SK-N-SH (cell line): ENCODE measurements around the gene ABR. TPM values are rescaled to one million over a fixed set of nuclear protein-coding genes. Genes with fewer than 3 reads are reported as not detected.

Experiments
- CTCF ChIA-PET: fragments of 300-600, 350-600 bp; formaldehyde crosslinking; extraction: SDS; loops from one replicate; lab custom pipeline; 2021; lab: Yijun Ruan, JAX
- POLR2A ChIA-PET: fragments of 350-600 bp; sonication (Branson Sonifier 250); formaldehyde crosslinking; extraction: SDS; loops from one replicate; lab custom pipeline; 2020; ENCODE audit warnings: antibody characterized with exemption, inconsistent platforms; lab: Yijun Ruan, JAX
- DNase-seq: peaks from one replicate; pipeline ENCODE4 v3.0.0; 2012
- H2AFZ ChIP-seq: fragments of 200-600 bp; sonication (generic); 2 replicates; pipeline ENCODE4 v1.8.1; 2016; ENCODE audit warnings: antibody characterized with exemption, mild to moderate bottlenecking, low read depth
- H3F3A ChIP-seq: fragments of 200-600 bp; sonication (generic); replicated peaks from 2 replicates; pipeline ENCODE3; 2016; ENCODE audit warnings: antibody characterized with exemption, mild to moderate bottlenecking; ENCODE audit not compliant: insufficient read depth
- H3K27ac ChIP-seq, 2 experiments: fragments of 200-500 bp in 1 of 2; fragments of 200-600 bp in 1 of 2; sonication (Bioruptor generic) in 1 of 2; sonication (generic), shearing (Covaris generic) in 1 of 2; 2 replicates each; pipeline versions ENCODE4 v1.5.1 to v1.6.1; 2014 to 2016; ENCODE audit warnings: low read depth in 2 of 2, inconsistent platforms in 1 of 2, low read length in 1 of 2, mild to moderate bottlenecking in 1 of 2, mixed read lengths in 1 of 2
- H3K27me3 ChIP-seq: fragments of 200-600 bp; sonication (generic), shearing (Covaris generic); 2 replicates; pipeline ENCODE4 v1.6.1; 2016; ENCODE audit warnings: mixed run types; ENCODE audit not compliant: insufficient read depth
- H3K36me3 ChIP-seq, 2 experiments: fragments of 200-500 bp in 1 of 2; fragments of 200-600 bp in 1 of 2; sonication (Bioruptor generic) in 1 of 2; sonication (generic) in 1 of 2; replicated peaks in 1 of 2; 2 replicates each; pipeline versions ENCODE3 to v1.5.1; 2014 to 2016; ENCODE audit warnings: low read length in 1 of 2, mild to moderate bottlenecking in 1 of 2; ENCODE audit not compliant: insufficient read depth in 2 of 2, control insufficient read depth in 1 of 2
- H3K4me1 ChIP-seq, 2 experiments: fragments of 200-500 bp in 1 of 2; fragments of 200-600 bp in 1 of 2; sonication (Bioruptor generic) in 1 of 2; sonication (generic), shearing (Covaris generic) in 1 of 2; 2 replicates each; pipeline versions ENCODE4 v1.5.1 to v1.6.1; 2014 to 2016; ENCODE audit warnings: low read depth in 1 of 2, low read length in 1 of 2, mixed run types in 1 of 2; ENCODE audit not compliant: insufficient read depth in 2 of 2, control insufficient read depth in 1 of 2
- H3K4me2 ChIP-seq: fragments of 200-600 bp; sonication (generic), shearing (Covaris generic); 2 replicates; pipeline ENCODE4 v1.6.1; 2017; ENCODE audit warnings: mixed run types
- H3K4me3 ChIP-seq, 2 experiments: fragments of 200-500 bp in 1 of 2; fragments of 200-600 bp in 1 of 2; sonication (Bioruptor generic) in 1 of 2; sonication (generic), shearing (Covaris generic) in 1 of 2; 2 replicates each; pipeline versions ENCODE4 v1.5.1 to v1.8.1; 2014 to 2016; ENCODE audit warnings: low read depth in 2 of 2, inconsistent platforms in 1 of 2, low read length in 1 of 2, mild to moderate bottlenecking in 1 of 2, mixed read lengths in 1 of 2, moderate library complexity in 1 of 2
- H3K79me2 ChIP-seq: fragments of 200-600 bp; sonication (generic); 2 replicates; pipeline ENCODE4 v1.8.1; 2017; ENCODE audit warnings: mild to moderate bottlenecking; ENCODE audit not compliant: insufficient read depth
- H3K9ac ChIP-seq: fragments of 200-600 bp; sonication (generic); 2 replicates; pipeline ENCODE4 v1.6.1; 2017; ENCODE audit warnings: mixed run types
- H3K9me2 ChIP-seq: fragments of 200-600 bp; sonication (generic); 2 replicates; pipeline ENCODE4 v1.6.1; 2017; ENCODE audit warnings: mixed run types
- H3K9me3 ChIP-seq: fragments of 200-600 bp; sonication (generic); 2 replicates; pipeline ENCODE4 v1.6.1; 2017; ENCODE audit warnings: mixed run types, mild to moderate bottlenecking, moderate library complexity
- H4K20me1 ChIP-seq: fragments of 200-600 bp; sonication (generic); 2 replicates; pipeline ENCODE4 v1.6.1; 2017; ENCODE audit warnings: mild to moderate bottlenecking, mixed run types; ENCODE audit not compliant: insufficient read depth
- CHD2 ChIP-seq: fragments of 150-350 bp; IDR thresholded peaks from 2 replicates; pipeline ENCODE4 v1.6.1; 2018; ENCODE audit warnings: low read length; ENCODE audit not compliant: partially characterized antibody
- ELF1 ChIP-seq: IDR thresholded peaks from 2 replicates; pipeline ENCODE4 v1.4.0; 2012
- FOXJ3 ChIP-seq: sonication (generic); formaldehyde crosslinking; IDR thresholded peaks from 2 replicates; pipeline ENCODE4 v1.5.1; 2020; ENCODE audit warnings: mild to moderate bottlenecking, missing genetic modification reagents
- GABPA ChIP-seq: IDR thresholded peaks from 2 replicates; pipeline ENCODE4 v1.4.0; 2012; ENCODE audit warnings: low read depth, mild to moderate bottlenecking
- GATA2 ChIP-seq: sonication (generic); formaldehyde crosslinking; IDR thresholded peaks from 2 replicates; pipeline ENCODE4 v1.5.0; 2020; ENCODE audit warnings: mild to moderate bottlenecking, missing genetic modification reagents
- MAX ChIP-seq: IDR thresholded peaks from 2 replicates; pipeline ENCODE4 v1.4.0; 2012; ENCODE audit warnings: low read depth
- MXI1 ChIP-seq: IDR thresholded peaks from 2 replicates; pipeline ENCODE4 v1.6.1; 2012; ENCODE audit warnings: mild to moderate bottlenecking, low read depth, low read length, improper control_type of control experiment
- NFIC ChIP-seq: IDR thresholded peaks from 2 replicates; pipeline ENCODE4 v1.4.0; 2012; ENCODE audit warnings: borderline replicate concordance
- RAD21 ChIP-seq: IDR thresholded peaks from 2 replicates; pipeline ENCODE4 v1.6.1; 2012; ENCODE audit warnings: mild to moderate bottlenecking, low read length
- REST ChIP-seq: IDR thresholded peaks from 2 replicates; pipeline ENCODE4 v1.6.1; 2012; ENCODE audit warnings: mild to moderate bottlenecking, low read depth, low read length, moderate library complexity
- RXRA ChIP-seq: IDR thresholded peaks from 2 replicates; pipeline ENCODE4 v1.4.0; 2012; ENCODE audit warnings: low read depth, mild to moderate bottlenecking, borderline replicate concordance
- SIN3A ChIP-seq: IDR thresholded peaks from 2 replicates; pipeline ENCODE4 v1.6.1; 2012; ENCODE audit warnings: low read depth, mild to moderate bottlenecking, low read length, moderate library complexity, borderline replicate concordance
- SMC3 ChIP-seq: IDR thresholded peaks from 2 replicates; pipeline ENCODE4 v1.6.1; 2012; ENCODE audit warnings: low read depth, low read length, improper control_type of control experiment
- TCF12 ChIP-seq: IDR thresholded peaks from 2 replicates; pipeline ENCODE4 v1.4.0; 2012
- USF1 ChIP-seq: IDR thresholded peaks from 2 replicates; pipeline ENCODE4 v1.4.0; 2012; ENCODE audit warnings: low read depth, borderline replicate concordance
- WGBS: methylation state at CpG from one replicate; pipeline ENCODE4 v1.1.6; 2017; ENCODE audit warnings: low lambda C conversion rate; 5-methylcytosine and 5-hydroxymethylcytosine counted together
- polyA plus RNA-seq, 3 experiments: library from polyadenylated mRNA; depleted of rRNA; stranded (reverse); fragments of >200 nt; gene quantifications; 2 replicates each; pipeline ENCODE4 v1.2.3, GENCODE V29; 2012
- TF ChIP-seq, protein P1 (sequence below): fragments of 200-600 bp; sonication (generic); IDR thresholded peaks from 2 replicates; pipeline ENCODE4 v1.6.1; 2017; ENCODE audit warnings: antibody characterized with exemption, mild to moderate bottlenecking, moderate library complexity

The ABR gene
- polyA plus RNA-seq, 1 of the 3 experiments (the other 2 are of a cell fraction): 117 TPM

DNA sequence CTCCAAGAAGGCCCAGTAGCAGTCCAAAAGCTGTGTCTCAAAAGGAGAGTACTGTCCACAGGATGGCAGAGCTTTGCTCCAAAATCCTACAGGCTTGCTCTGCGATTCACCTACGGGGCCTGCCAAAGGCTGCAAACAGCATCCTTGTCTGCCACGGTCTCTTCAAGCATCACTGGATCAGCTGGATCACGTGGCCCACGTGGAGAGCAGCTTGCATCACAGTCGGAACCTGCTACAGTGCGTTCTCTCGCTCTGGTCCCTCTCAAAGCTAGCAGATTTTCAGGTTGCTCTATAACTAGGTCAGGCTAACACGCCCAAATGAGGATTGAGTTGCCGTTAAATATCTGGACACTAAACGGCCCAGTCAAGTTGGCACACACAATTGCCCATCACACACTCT is 191.2 kb downstream of the ABR start:
- Histone ChIP-seq H3K4me1 (no peaks in the 10 kb centered on the region), H3K9me2 (no peaks in the 10 kb centered on the region), H3K36me3 (no peaks in the 10 kb centered on the region), H3K4me3 (no peak overlapping the region), H3K9me3 (no peaks in the 10 kb centered on the region), H3K9ac (no peak overlapping the region), H3K79me2 (no peaks in the 10 kb centered on the region), H3K27ac (no peak overlapping the region), H2AFZ (no peak overlapping the region), H3K27me3 (no peaks in the 10 kb centered on the region), H3K4me2 (no peak overlapping the region), H3F3A (no peaks in the 10 kb centered on the region), H4K20me1 (no peaks in the 10 kb centered on the region)
- 72% methylated on average over 10 of the region's 11 CpGs for WGBS
- POLR2A ChIA-PET: no interaction called here
- CTCF ChIA-PET: interaction anchor here (1.0 kb wide), 2 partner anchors 8 to 68 kb away, joined by 4 to 5 read pairs; partner anchors contain the start of gene TIMM22
- TF ChIP-seq RAD21 (no peak), TCF12 (no peak), MXI1 (no peak), MAX (no peak), RXRA (no peak), FOXJ3 (no peak), USF1 (no peak), GABPA (no peak), REST (no peak), ELF1 (no peak), CHD2 (no peak), SMC3 (no peak), NFIC (no peak), SIN3A (no peak), GATA2 (CRISPR knock-in tag) (no peak)
- TF ChIP-seq, protein P1, sequence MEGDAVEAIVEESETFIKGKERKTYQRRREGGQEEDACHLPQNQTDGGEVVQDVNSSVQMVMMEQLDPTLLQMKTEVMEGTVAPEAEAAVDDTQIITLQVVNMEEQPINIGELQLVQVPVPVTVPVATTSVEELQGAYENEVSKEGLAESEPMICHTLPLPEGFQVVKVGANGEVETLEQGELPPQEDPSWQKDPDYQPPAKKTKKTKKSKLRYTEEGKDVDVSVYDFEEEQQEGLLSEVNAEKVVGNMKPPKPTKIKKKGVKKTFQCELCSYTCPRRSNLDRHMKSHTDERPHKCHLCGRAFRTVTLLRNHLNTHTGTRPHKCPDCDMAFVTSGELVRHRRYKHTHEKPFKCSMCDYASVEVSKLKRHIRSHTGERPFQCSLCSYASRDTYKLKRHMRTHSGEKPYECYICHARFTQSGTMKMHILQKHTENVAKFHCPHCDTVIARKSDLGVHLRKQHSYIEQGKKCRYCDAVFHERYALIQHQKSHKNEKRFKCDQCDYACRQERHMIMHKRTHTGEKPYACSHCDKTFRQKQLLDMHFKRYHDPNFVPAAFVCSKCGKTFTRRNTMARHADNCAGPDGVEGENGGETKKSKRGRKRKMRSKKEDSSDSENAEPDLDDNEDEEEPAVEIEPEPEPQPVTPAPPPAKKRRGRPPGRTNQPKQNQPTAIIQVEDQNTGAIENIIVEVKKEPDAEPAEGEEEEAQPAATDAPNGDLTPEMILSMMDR: no peak
- DNase-seq: no peak
